H9 (cell line): ENCODE results near the gene PPL. TPM values are rescaled to one million over a fixed set of nuclear protein-coding genes. Genes with fewer than 3 reads are reported as not detected.

Source experiments
- DNase-seq: peaks from one replicate; pipeline ENCODE4 v3.0.0-alpha.2; 2017
- H2AFZ ChIP-seq: one replicate; pipeline ENCODE4 v1.6.1; 2013; ENCODE audit warnings: mild to moderate bottlenecking, low read length, control low read depth, moderate library complexity
- H2AK5ac ChIP-seq: 2 replicates; pipeline ENCODE4 v1.6.1; 2013; ENCODE audit warnings: low read length, control low read depth, mixed read lengths; ENCODE audit not compliant: insufficient read length
- H2BK120ac ChIP-seq: one replicate; pipeline ENCODE4 v1.6.1; 2013; ENCODE audit warnings: low read depth, mild to moderate bottlenecking, low read length, control low read depth, inconsistent platforms; ENCODE audit not compliant: poor library complexity, severe bottlenecking
- H2BK12ac ChIP-seq: 2 replicates; pipeline ENCODE4 v1.6.1; 2013; ENCODE audit warnings: low read length, control low read depth, mixed read lengths, low read depth; ENCODE audit not compliant: insufficient read length
- H2BK15ac ChIP-seq: 2 replicates; pipeline ENCODE4 v1.6.1; 2013; ENCODE audit warnings: low read depth, low read length, control low read depth
- H2BK20ac ChIP-seq: one replicate; pipeline ENCODE4 v1.6.1; 2013; ENCODE audit warnings: low read depth, mild to moderate bottlenecking, low read length, control low read depth, inconsistent platforms; ENCODE audit not compliant: poor library complexity, severe bottlenecking
- H2BK5ac ChIP-seq: 2 replicates; pipeline ENCODE4 v1.6.1; 2013; ENCODE audit warnings: low read length, control low read depth, mixed read lengths; ENCODE audit not compliant: insufficient read length
- H3K14ac ChIP-seq: 2 replicates; pipeline ENCODE4 v1.6.1; 2013; ENCODE audit warnings: low read length, control low read depth; ENCODE audit not compliant: insufficient read depth
- H3K18ac ChIP-seq: 2 replicates; pipeline ENCODE4 v1.6.1; 2013; ENCODE audit warnings: low read depth, mild to moderate bottlenecking, mixed read lengths, low read length, control low read depth; ENCODE audit not compliant: insufficient read length
- H3K23ac ChIP-seq: 2 replicates; pipeline ENCODE4 v1.6.1; 2013; ENCODE audit warnings: low read length, control low read depth, mixed read lengths, low read depth; ENCODE audit not compliant: insufficient read length
- H3K23me2 ChIP-seq: 2 replicates; pipeline ENCODE4 v1.6.1; 2013; ENCODE audit warnings: low read depth, mild to moderate bottlenecking, mixed read lengths, low read length, control low read depth; ENCODE audit not compliant: insufficient read length, poor library complexity, severe bottlenecking
- H3K27ac ChIP-seq: 2 replicates; pipeline ENCODE4 v1.5.1; 2013; ENCODE audit warnings: low read length, control low read depth, mixed read lengths, low read depth; ENCODE audit not compliant: insufficient read length
- H3K27me3 ChIP-seq: 2 replicates; pipeline ENCODE4 v1.6.1; 2013; ENCODE audit warnings: low read length, control low read depth, inconsistent platforms; ENCODE audit not compliant: insufficient read depth
- H3K4ac ChIP-seq: 2 replicates; pipeline ENCODE4 v1.6.1; 2013; ENCODE audit warnings: low read depth, mild to moderate bottlenecking, control low read depth, inconsistent platforms, low read length, moderate library complexity
- H3K4me1 ChIP-seq: 2 replicates; pipeline ENCODE4 v1.6.1; 2013; ENCODE audit warnings: low read length, control low read depth, inconsistent platforms; ENCODE audit not compliant: insufficient read depth
- H3K4me2 ChIP-seq: 2 replicates; pipeline ENCODE4 v1.6.1; 2013; ENCODE audit warnings: low read length, control low read depth, mixed read lengths; ENCODE audit not compliant: insufficient read length, insufficient read depth
- H3K56ac ChIP-seq: 2 replicates; pipeline ENCODE4 v1.6.1; 2013; ENCODE audit warnings: low read depth, mild to moderate bottlenecking, mixed read lengths, low read length, control low read depth; ENCODE audit not compliant: insufficient read length
- H3K79me1 ChIP-seq: 2 replicates; pipeline ENCODE4 v1.6.1; 2013; ENCODE audit warnings: low read depth, mild to moderate bottlenecking, moderate library complexity, low read length, control low read depth, inconsistent platforms; ENCODE audit not compliant: insufficient read depth, poor library complexity, severe bottlenecking
- H3K79me2 ChIP-seq: 2 replicates; pipeline ENCODE4 v1.6.1; 2013; ENCODE audit warnings: low read length, control low read depth, inconsistent platforms; ENCODE audit not compliant: insufficient read depth
- H3K9ac ChIP-seq: 2 replicates; pipeline ENCODE4 v1.6.1; 2013; ENCODE audit warnings: low read length, control low read depth, mixed read lengths; ENCODE audit not compliant: insufficient read length; ENCODE audit errors: extremely low read depth
- H3K9me3 ChIP-seq: one replicate; pipeline ENCODE4 v1.6.1; 2013; ENCODE audit warnings: low read depth, low read length, inconsistent platforms; ENCODE audit not compliant: control insufficient read depth
- H3T11ph ChIP-seq: one replicate; pipeline ENCODE4 v1.6.1; 2013; ENCODE audit warnings: mild to moderate bottlenecking, low read length, control low read depth, inconsistent platforms
- H4K20me1 ChIP-seq: one replicate; pipeline ENCODE4 v1.6.1; 2013; ENCODE audit not compliant: control insufficient read depth, insufficient read length, insufficient read depth
- H4K5ac ChIP-seq: 2 replicates; pipeline ENCODE4 v1.6.1; 2013; ENCODE audit warnings: low read depth, mild to moderate bottlenecking, mixed read lengths, low read length, control low read depth; ENCODE audit not compliant: insufficient read length
- H4K8ac ChIP-seq: replicated peaks from 2 replicates; pipeline ENCODE4 v1.6.1; 2013; ENCODE audit warnings: low read length, control low read depth, mixed read lengths, low read depth; ENCODE audit not compliant: insufficient read length
- H4K91ac ChIP-seq: 2 replicates; pipeline ENCODE4 v1.6.1; 2013; ENCODE audit warnings: low read depth, mild to moderate bottlenecking, moderate library complexity, mixed read lengths, low read length, control low read depth; ENCODE audit not compliant: insufficient read length
- H3K27ac Mint-ChIP-seq, 3 experiments: 2 replicates in 2 of 3; 3 replicates in 1 of 3; pipeline ENCODE4 v1.8.0; 2020 to 2021; ENCODE audit warnings: mixed read lengths in 3 of 3, mild to moderate bottlenecking in 1 of 3, moderate library complexity in 1 of 3
- H3K27me3 Mint-ChIP-seq: 2 replicates; pipeline ENCODE4 v1.8.0; 2021; ENCODE audit warnings: low read depth, mild to moderate bottlenecking, moderate library complexity, mixed read lengths
- H3K36me3 Mint-ChIP-seq, 3 experiments: 2 replicates in 2 of 3; 3 replicates in 1 of 3; pipeline ENCODE4 v1.8.0; 2020 to 2021; ENCODE audit warnings: low read depth in 3 of 3, mixed read lengths in 3 of 3; ENCODE audit not compliant: insufficient read depth in 1 of 3
- H3K4me1 Mint-ChIP-seq, 2 experiments: 2 replicates each; pipeline ENCODE4 v1.8.0; 2020; ENCODE audit warnings: mixed read lengths in 2 of 2
- H3K4me3 Mint-ChIP-seq, 2 experiments: 2 replicates in 1 of 2; 3 replicates in 1 of 2; pipeline ENCODE4 v1.8.0; 2020 to 2021; ENCODE audit warnings: mild to moderate bottlenecking in 2 of 2, mixed read lengths in 2 of 2, moderate library complexity in 1 of 2
- H3K9me3 Mint-ChIP-seq, 2 experiments: 2 replicates in 1 of 2; 3 replicates in 1 of 2; pipeline ENCODE4 v1.8.0; 2020; ENCODE audit warnings: mild to moderate bottlenecking in 2 of 2, mixed read lengths in 2 of 2, moderate library complexity in 1 of 2
- WGBS: extraction: QIAGEN DNeasy Blood & Tissue Kit; methylation state at CpG from one replicate; pipeline ENCODE4 v1.1.7; 2013; ENCODE audit warnings: missing lambda C conversion rate, low lambda C conversion rate, mixed read lengths; ENCODE audit not compliant: insufficient read length; ENCODE audit errors: extremely low coverage; 5-methylcytosine and 5-hydroxymethylcytosine counted together
- total RNA-seq: library from RNA; stranded (reverse); gene quantifications from 2 replicates; pipeline ENCODE4 v1.2.1, GENCODE V29; 2021
- TF ChIP-seq, protein P1 (sequence below): fragments of 200-600 bp; sonication (generic); conservative IDR thresholded peaks from 3 replicates; pipeline ENCODE4 v1.8.0; 2021; ENCODE audit warnings: antibody characterized with exemption, mild to moderate bottlenecking

PPL gene
- total RNA-seq, 1 experiment from 2014 or later, result 29.2 TPM

DNA sequence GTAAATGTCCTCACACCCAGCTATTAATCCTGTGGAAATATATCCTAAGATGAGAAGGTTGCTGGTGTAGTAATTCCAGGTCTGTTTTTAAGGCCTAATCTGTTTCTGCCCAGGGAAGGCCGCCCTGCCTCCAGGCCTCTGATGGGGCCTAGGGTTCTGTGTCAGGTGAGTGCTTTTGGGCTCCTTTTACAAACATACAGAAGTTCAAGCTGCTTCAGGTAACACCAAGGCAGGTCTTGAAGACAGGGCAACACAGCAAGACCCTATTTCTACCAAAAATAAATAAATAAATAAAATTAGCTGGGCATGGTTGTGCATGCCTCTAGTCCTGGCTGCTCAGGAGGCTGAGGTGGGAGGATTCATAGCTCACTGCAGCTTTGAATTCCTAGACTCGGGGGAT lies 9.3 kb downstream of the PPL start:
- Histone ChIP-seq H3K18ac (no peak overlapping the region), H3K4me1 (peaks cover 6% of the 10 kb centered on the region), H2AFZ (no peak overlapping the region), H2BK15ac (no peak overlapping the region), H3K79me1 (no peaks in the 10 kb centered on the region), H3K9ac (no peak overlapping the region), H4K8ac (no peak overlapping the region), H2BK5ac (no peak overlapping the region), H4K5ac (no peak overlapping the region), H3K23ac (no peak overlapping the region), H3K4ac (no peak overlapping the region), H4K91ac (no peak overlapping the region), H4K20me1 (no peaks in the 10 kb centered on the region), H2AK5ac (no peak overlapping the region), H3K27me3 (no peaks in the 10 kb centered on the region), H3T11ph (no peak overlapping the region), H2BK20ac (no peak overlapping the region), H3K9me3 (no peaks in the 10 kb centered on the region), H3K4me2 (no peak overlapping the region), H3K79me2 (no peaks in the 10 kb centered on the region), H2BK120ac (no peak overlapping the region), H3K27ac (no peak overlapping the region), H3K56ac (no peak overlapping the region), H3K23me2 (no peaks in the 10 kb centered on the region), H3K14ac (no peak overlapping the region), H2BK12ac (no peak overlapping the region)
- peaks cover 6 to 32% (median 21%) of the 10 kb centered on the region in 3 experiments for H3K36me3 Mint-ChIP-seq
- no peak overlapping the region for H3K27ac Mint-ChIP-seq
- H3K9me3 Mint-ChIP-seq, result peaks cover 8 to 9% of the 10 kb centered on the region in 2 experiments
- H3K4me1 Mint-ChIP-seq, result peaks cover 26 to 30% of the 10 kb centered on the region in 2 experiments
- H3K27me3 Mint-ChIP-seq, result no peaks in the 10 kb centered on the region; the same call in 1 of the 2 replicates
- TF ChIP-seq, protein P1, sequence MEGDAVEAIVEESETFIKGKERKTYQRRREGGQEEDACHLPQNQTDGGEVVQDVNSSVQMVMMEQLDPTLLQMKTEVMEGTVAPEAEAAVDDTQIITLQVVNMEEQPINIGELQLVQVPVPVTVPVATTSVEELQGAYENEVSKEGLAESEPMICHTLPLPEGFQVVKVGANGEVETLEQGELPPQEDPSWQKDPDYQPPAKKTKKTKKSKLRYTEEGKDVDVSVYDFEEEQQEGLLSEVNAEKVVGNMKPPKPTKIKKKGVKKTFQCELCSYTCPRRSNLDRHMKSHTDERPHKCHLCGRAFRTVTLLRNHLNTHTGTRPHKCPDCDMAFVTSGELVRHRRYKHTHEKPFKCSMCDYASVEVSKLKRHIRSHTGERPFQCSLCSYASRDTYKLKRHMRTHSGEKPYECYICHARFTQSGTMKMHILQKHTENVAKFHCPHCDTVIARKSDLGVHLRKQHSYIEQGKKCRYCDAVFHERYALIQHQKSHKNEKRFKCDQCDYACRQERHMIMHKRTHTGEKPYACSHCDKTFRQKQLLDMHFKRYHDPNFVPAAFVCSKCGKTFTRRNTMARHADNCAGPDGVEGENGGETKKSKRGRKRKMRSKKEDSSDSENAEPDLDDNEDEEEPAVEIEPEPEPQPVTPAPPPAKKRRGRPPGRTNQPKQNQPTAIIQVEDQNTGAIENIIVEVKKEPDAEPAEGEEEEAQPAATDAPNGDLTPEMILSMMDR, result no peak
- no peak for DNase-seq
- no peak overlapping the region for H3K4me3 Mint-ChIP-seq
- no CpG with 5 or more reads among the region's 2 CpGs for WGBS
